Measurements from ENCODE around the gene MAP4K4.

MAP4K4 gene

DNA sequence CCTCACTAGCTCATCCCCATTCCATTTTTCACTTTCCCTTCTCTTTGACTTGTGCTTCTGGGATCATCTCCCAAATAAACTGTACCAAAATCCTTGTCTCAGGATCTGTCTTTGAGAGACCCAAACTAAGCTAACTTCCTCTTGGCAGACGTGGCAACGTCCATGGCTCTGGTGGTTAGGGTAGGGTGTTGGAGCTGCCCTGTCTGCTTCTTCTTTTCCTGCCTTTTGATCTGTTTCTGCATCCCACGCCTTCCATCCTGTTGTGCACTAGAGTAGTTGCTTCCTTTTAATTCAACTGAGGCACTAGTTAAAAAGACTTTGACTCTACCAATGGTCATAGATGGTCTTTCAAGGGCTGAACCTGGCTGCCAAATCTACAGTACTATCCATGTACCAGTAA, 5.5 kb upstream of the MAP4K4 start:
- peak in 1 of 56 donors; percentile 26 for DNase-seq

- no peak for DNase-seq
Measured at GRCh38 chr2:101692766-101693165, 4.7 kb upstream of the MAP4K4 start.

DNA sequence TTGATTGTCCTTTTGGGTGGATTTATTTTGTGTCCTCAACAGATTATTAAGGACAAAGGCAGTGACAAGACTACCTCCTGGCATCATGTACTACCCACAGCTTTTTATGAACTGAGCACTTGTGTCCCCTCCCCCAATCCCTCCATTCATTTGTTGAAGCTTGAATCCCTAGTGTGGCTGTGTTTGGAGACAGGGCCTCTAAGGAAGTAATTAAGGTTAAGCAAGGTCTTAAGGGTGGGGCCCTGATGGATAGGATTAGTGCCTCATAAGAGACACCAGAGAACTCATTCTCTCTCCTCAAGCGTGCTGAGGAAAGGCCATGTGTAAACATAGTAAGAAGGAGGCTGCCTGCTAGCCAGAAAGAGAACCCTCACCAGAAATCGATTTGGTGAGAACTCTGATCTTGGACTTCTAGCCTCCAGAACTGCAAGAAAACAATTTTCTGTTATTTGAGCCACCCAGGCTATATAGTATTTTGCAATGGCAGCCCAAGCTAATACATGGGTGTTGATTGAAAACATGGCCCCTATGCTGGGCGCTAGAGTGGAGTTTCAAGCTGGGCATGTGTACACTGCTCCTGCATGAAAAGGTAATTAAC, 3.4 kb upstream of the MAP4K4 start:
- DNase-seq = no peak

- DNase-seq = peak in 21 of 56 donors; percentile 24 to 74 (median 63)
Measured at GRCh38 chr2:101696272-101697123, 1.0 kb upstream of the MAP4K4 start.

DNA sequence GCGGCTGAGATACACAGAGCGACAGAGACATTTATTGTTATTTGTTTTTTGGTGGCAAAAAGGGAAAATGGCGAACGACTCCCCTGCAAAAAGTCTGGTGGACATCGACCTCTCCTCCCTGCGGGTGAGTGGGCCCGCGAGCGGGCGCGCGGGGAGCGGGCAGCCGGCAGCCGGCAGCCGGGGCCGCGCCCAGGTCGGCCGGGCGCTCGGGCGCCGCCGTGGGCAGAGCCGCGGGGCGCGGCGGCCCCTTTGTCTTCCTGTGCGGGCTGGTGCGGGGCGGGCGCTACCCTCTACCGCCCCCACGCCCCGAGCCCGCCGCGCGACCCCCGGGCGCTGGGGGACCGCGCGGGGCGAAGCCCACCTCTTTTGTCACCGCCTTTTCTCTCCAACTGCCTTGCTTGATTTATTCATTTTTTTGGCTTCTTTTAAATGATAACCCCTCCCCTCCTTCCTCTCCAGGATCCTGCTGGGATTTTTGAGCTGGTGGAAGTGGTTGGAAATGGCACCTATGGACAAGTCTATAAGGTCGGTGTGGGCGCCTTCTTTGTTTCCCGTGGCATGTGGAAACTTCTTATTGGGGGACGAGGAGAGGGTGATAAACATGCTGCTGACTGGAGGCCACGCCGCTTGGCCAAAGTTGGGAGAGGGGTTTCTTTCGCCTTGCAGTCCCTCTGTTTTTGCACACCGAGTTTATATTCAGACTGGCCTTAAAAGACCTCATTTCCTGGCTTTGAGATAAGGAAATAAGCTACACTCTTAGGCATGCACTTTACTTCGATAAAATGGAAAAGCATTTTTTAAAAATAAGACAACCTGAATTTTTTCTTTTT, 722 bp downstream of the MAP4K4 start:
- DNase-seq = peak in 11 of 56 donors; percentile 5 to 51 (median 30)

DNA sequence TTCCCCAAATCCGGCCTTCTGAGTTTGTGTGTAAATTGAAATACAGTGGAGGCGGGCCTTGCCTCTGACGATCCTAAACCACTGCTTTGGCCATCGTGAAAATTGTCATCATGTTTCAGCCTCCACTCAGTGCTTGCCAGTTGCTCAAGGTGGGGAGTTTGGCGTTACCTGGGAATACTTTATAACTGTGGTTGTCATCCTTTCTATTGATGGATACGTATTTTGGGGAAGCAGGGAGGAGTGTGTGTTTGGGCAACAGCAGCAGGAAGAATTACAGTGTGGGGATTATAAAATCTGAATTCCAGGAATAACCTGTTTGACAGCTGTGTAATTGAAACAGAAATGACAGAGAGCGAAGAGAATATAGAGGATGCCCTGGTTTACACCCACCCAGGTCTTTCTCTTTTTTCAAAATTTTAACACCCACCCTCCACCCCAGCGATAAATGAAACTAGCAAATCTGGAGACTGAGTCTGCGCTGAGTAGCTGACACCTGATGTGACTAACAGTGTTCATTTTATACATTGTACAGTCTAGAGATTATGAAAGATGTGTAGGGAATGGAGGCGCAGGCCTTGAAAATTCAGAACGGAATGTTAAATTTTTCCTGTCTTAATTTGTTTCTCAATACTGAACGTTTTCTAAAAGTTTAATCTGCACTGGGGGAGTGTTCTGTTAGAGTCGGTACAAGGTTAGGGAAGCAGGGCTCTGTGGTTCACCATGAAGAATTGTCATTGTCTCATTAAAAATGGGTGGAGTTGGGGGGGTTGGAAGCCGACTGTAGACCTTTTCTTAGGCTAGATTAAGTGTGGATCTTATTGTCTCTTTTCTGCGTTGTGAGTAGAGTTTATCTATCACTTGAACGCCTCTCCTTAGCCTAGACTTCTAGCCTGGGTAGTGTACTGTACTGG, 1.6 kb downstream of the MAP4K4 start:
- peak in 6 of 56 donors; percentile 14 to 70 (median 30) for DNase-seq

DNA sequence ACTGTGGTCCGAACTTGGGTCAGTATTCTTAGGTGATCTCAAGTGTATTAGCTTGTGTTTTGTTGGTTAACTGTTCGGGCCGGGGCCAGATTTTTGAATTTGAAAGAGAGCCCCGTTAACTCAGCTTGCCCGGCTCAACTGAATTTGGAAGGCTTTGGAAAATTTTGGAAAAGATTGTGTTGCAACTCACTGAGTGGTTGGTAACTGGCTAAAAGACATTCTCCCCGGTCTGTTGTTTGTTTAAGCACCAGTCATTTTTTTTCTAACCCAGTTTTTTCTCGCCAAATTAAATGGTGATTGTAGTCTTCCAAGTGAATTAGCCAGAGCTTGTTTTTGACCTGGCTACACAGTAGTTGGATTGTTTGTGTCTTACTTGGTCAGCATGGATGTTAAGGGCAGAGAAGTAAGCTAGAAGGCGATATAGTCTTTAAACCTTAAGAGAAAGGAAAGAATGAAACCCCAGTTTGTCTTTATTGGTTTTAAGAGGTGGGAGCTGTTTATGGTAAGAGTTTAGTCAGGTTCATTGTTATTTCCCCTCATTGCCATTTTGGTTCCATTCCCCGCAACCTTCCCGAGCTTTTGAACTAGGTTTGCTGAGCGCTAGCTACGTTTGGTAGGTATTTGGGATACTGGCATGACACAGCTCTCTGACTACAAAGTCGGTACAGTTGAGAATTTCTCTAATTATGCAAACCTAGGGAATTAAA, 2.4 kb downstream of the MAP4K4 start:
- DNase-seq = peak in 8 of 56 donors; percentile 11 to 70 (median 25)

DNA sequence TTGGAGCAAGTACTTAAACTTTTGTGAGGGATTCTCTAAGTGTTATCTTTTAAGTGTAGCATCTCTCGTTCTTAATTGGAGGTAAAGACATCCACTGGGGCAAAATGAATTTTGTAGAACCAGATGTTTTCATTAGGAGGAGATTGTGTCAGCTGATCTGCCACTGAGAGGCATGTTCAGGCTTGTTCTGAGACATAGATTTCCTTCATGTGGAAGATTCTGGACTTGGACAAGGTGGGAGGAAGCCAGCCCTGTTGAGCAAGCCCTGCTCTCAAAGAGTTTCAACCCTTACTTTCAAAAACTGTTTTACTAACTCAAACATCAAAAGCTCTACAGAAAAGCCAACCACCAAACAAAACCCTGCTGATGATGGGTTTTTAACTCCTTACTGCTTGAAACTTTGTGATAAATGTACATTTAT, 6.5 kb downstream of the MAP4K4 start:
- peak in 3 of 56 donors; percentile 12 to 33 (median 19) for DNase-seq

DNA sequence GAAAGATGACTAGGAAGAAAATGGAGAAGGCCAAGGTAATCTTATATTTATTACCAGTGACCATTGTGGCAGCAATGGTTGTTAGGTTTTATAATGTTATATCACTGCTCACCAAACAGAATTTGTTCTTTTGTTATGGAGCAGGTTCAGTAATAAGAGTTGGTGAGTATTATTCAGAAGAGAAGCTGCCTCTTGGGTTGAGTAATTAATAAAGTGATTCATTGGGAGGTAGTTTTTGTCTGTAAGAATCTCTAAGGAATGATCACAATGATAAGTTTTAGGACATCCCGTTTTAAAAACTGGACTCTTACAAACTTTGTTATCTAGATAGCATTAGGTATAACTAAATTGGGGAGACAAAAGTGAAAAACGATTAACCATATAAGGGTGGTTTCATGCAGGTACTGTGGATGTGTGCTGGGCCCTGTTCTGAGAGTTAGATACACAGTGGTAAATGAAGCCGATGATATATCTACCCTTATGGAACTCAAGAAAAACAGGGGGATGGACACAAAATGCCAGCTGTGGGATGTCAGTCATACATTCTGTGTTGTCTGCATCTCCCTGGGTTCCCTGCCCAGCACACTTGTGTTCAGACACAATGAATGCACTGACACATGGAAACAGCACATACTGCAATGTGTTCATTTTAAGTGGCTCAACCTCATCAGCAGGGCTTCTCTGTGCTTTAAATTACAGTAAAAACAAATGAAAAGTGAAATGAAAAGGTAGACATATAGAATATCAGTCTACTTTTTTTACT, 7.5 kb downstream of the MAP4K4 start:
- no peak for DNase-seq

DNA sequence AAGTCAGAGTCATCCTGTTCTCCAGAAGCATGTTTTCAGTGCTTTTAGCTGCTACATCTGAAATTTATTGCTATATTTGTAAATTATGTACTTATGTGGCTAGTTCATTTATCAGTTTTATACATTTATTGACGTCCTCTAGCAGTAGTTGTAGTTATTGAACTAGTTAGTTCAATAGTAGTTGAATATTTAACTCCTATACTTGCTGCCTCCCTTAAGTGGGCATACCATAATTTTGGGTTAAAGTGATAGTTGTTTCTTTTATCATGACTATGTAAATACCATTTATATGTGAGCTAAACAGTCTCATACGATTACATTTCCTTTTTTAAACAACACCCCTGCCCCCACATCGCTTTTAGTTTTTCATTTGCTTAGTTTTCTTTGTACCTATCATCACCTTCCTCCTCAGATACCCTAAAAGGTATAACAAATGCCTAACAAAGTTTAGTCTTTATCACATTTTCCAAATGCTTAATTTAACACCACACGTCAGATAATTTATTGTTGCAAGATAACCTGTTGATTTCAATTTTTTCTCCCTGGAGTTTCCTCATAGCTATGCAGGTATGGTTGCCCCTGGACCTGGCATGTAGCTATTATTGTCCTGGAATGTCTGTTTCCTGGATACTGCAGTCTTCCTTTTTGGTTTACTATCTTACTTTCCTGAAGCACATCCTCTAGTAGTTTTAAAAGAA, 8.8 kb downstream of the MAP4K4 start:
- no peak for DNase-seq

- no peak for DNase-seq
Measured at GRCh38 chr2:101706819-101707177, 9.3 kb downstream of the MAP4K4 start.

DNA sequence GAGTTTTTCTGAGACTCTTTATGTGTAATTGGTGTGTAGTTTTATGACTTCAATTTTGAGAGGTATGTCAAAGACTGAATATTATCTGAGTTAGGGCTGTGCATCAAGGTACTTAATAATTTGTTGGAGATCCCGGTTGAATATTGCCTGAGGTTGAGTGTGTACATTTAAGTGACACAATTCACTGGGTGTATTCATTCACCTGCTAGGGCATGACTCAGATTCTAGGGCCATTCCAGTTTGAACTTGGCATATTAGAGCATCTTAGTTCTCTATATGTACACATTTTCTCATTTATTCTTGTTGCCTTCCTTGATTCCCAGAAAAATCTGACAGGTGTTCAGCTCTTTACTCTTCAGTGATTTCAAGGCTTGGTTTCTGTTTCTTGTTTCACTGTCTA, 12.5 kb downstream of the MAP4K4 start:
- no peak for DNase-seq

DNA sequence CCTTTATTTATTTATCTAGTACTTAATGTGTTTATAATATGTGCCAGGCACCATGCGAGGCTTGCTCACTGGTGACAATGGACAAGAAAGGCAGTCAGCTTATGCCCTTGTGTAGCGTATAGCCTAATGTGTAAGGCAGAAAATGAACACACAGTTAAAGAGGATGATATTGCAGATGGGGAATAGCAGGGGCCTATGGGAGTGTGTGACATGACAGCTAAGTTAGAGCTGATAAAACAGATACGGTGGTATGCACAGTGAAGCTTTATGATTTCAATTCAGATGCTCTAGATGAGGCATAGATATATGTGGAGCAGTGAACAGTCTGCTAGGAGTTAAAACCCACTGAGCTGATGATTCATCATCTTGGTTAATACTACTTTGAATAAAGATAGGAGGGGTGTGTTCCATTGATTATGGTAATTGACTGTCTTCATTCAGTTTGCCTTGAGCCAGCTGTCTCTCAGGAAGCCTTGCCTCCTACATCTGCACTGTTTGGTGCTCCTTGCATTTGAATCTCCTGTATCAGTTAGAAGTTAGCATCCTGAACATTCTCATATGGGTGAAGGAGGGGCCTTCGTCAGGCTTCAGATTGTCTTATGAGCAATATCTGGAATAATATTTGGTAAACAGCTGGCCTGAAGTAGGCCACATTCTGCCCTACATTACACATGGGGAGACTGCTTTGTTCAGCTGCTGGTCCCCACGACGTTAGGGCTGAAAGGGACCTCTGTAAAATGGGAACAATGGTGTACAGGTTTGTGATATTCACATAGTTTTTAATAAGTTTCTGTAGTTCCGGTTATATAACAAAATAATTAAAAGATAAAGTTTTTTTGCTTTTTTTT, 13.2 kb downstream of the MAP4K4 start:
- no peak for DNase-seq

DNA sequence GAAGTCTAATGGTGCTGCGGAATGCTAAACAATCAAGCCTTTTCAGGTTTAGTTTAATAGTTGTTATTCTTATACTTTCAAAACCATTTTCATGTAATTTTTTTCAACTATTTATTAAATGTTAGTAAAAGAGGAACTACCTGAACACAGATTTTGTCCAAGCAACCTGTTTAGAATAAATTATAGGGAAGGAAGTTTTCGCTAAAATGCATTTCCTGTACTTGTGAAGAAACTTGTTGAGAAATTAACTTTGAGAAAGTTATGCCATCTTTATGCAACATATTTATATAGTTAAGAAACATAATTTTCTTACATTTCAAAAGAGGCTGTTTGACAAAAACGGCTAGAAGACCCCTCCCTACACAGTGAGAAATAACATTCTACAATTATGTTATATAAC, 16.6 kb downstream of the MAP4K4 start:
- DNase-seq = no peak

DNA sequence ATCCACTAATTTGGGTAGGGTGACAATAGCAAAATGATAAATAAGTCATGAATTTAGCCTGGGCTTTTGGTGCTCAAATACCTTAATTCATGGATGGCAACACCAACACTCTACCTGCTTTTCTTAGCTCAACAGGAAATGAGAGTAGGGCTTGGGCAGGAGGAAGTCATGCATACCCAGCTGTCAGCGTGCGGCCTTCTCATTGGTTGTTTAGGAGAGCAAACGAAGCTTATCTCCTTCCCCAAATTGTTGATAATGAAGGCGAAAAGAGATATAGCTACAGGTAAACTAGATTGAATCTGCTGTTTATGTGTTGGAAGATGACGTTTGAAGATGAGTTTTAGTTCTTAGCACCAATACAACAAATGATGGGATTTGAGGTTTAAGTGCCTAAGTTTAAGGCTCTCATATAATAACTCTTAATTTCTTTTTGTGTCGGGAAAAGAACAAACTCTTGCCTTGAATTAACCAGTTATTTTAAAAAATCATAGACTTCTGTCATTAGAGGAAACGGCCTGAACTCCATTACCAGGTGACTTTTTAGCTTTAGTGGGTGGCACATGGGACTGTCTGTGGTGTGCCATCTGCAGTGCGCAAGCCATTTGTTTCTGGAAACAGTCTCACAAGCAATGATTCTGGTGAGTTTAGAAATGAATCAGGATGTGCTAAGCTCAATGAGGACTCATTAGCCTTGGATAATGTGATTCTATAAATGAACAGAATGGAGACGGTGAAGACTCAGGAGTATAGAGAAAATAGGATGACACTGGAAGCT, 19.8 kb downstream of the MAP4K4 start:
- peak in 1 of 56 donors; percentile 25 for DNase-seq

DNA sequence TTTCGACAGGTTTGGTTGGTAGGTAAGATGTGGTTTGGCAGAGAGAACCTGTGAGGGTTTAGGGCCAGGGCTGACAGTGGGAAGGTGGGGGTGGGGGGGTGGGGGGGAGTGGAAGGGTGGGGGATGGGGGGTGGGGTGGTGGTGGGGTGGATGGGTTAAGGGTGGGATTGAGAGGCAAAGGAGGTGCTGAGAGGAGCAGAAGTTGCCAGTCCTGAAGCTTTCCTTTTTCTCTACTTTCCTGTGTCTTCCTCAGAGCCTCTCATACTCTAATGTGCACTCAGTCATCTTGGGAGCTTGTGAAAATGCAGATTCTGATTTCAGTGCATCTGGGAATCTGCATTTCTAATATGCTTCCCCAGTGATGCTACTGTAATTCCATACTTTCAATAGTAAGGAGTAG, 21.0 kb downstream of the MAP4K4 start:
- no peak for DNase-seq

- DNase-seq = no peak
Measured at GRCh38 chr2:101718993-101719571, 21.6 kb downstream of the MAP4K4 start.

Measured in amygdala (tissue), 56 donors.